Raji (cell line): ENCODE data around the gene DIP2C.

Experiments used
- POLR2A ChIP-seq: IDR thresholded peaks from 2 replicates; pipeline ENCODE4 v1.6.1; 2011; ENCODE audit warnings: low read depth, low read length, control low read depth; ENCODE audit not compliant: insufficient read depth

Gene DIP2C, protein sequence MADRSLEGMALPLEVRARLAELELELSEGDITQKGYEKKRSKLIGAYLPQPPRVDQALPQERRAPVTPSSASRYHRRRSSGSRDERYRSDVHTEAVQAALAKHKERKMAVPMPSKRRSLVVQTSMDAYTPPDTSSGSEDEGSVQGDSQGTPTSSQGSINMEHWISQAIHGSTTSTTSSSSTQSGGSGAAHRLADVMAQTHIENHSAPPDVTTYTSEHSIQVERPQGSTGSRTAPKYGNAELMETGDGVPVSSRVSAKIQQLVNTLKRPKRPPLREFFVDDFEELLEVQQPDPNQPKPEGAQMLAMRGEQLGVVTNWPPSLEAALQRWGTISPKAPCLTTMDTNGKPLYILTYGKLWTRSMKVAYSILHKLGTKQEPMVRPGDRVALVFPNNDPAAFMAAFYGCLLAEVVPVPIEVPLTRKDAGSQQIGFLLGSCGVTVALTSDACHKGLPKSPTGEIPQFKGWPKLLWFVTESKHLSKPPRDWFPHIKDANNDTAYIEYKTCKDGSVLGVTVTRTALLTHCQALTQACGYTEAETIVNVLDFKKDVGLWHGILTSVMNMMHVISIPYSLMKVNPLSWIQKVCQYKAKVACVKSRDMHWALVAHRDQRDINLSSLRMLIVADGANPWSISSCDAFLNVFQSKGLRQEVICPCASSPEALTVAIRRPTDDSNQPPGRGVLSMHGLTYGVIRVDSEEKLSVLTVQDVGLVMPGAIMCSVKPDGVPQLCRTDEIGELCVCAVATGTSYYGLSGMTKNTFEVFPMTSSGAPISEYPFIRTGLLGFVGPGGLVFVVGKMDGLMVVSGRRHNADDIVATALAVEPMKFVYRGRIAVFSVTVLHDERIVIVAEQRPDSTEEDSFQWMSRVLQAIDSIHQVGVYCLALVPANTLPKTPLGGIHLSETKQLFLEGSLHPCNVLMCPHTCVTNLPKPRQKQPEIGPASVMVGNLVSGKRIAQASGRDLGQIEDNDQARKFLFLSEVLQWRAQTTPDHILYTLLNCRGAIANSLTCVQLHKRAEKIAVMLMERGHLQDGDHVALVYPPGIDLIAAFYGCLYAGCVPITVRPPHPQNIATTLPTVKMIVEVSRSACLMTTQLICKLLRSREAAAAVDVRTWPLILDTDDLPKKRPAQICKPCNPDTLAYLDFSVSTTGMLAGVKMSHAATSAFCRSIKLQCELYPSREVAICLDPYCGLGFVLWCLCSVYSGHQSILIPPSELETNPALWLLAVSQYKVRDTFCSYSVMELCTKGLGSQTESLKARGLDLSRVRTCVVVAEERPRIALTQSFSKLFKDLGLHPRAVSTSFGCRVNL (N-terminal part only)

DNA sequence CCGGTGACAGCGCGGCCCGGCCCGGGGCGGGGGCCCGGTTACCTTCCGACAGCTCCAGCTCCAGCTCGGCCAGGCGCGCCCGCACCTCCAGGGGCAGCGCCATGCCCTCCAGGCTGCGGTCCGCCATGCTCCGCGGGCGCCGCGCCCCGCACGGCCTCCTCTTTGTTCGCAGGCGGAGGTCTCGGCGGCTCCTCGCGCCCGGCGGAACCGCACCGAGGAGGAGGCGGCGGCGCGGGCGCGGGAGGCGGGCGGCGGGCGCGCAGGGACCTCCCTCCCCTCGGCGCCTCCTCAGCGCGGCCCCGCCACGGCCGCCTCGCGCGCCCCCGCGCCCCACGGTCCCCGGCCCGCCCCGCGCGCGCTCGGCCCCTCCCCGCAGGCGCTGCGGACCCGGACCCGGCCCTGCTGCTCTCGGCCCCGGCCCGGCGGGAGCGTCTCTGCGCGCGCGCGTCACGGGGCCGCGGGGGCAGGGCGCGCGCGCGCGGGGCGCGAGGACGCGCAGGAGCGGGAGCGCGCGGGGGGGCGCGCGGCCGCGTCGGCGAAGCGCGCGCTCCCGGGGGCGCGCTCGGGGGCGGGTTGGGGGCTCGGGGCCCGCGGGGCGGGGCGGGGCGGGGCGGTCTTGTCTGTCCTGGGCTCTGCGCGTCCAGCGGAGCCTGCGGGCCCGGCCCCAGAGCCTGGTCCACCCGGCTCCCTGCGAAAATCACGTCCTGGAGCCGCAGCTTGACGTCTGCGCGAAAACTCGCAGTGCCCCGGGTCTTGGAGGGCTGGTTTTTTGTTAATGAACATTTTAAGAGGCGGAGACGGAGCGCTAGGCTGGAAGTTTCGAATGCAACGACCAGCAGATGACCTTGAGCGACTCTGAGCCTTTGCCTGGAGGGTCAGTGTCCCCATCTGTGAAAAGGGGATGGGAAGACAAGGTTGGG lies at the start of gene DIP2C:
TSS of gene DIP2C (minus strand) at position 217 of the 920 bp plus-strand sequence. CDS start at position 127, 90 bp downstream.
- no peak for TF ChIP-seq POLR2A

DNA sequence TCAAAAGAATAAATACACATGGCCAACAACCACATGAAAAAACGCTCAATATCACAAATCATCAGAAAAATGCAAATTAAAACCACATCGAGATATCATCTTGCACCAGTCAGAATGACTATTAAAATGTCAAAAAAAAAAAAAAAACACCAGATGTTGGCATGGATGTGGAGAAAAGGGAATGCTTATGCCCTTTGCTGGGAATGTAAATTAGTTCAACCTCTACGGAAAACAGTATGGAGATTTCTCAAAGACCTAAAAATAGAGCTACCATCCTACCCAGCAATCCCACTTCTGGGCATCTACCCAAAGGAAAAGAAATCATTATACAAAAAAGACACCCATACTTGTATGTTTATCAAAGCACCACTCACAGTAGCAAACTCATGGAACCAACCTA lies 45.0 kb upstream of the DIP2C start:
- no peak for TF ChIP-seq POLR2A

DNA sequence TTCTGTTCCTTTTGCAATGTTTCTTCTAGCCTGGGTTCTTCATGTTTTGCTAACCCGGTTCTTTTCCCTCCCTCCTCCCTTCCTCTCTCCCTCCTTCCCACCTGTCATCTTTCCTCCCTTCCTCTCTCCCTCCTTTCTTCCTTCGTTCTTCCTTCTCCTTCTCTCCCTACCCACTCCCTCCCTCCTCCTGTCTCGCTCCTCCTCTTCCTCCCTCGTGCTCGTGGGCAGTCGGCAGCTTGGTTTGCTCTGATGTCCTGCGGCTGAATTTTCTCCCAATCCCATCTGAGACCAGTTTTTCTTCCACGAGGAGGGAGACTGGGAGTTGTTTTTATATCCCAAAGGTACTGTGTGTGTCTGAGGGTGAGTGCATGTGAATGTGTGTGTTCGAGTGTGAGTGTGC lies 43.6 kb upstream of the DIP2C start:
- TF ChIP-seq POLR2A = no peak

DNA sequence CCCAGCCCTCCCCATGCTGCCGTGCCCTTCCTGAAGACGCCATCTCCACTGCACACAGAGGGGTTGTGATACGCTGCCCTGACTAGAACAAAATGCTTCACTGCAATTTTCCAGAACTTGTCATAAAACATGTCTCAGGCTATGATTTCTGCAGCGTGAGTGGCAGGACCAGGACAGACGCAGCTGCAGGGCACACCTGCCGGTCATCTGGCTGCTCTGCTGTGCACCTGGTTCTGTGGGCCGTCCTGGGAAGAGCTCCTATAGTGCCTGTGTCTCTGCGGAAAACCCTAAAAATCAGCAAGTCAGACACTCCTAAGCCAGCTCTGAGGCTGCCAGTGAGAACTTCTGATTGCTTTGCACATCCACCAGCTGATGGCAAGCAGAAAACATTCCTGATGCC lies 39.7 kb upstream of the DIP2C start:
- no peak for TF ChIP-seq POLR2A

DNA sequence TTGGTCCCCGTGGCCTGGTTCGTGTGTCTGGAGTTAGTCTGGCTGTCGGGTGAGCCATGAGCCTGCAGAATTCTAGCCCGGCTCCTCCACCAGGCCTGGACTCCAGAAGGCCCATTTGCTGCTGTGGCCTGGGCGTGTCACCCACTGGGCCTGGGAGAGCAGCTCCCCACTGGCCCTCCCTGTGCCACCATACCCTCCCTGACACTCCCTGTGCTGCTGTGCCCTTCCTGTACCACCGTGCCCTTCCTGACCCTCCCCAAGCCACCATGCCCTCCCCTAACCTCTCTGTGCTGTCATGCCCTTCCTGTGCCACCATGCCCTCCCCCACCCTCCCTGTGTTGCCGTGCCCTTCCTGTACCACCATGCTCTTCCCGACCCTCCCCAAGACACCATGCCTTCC lies 39.1 kb upstream of the DIP2C start:
- TF ChIP-seq POLR2A = no peak

DNA sequence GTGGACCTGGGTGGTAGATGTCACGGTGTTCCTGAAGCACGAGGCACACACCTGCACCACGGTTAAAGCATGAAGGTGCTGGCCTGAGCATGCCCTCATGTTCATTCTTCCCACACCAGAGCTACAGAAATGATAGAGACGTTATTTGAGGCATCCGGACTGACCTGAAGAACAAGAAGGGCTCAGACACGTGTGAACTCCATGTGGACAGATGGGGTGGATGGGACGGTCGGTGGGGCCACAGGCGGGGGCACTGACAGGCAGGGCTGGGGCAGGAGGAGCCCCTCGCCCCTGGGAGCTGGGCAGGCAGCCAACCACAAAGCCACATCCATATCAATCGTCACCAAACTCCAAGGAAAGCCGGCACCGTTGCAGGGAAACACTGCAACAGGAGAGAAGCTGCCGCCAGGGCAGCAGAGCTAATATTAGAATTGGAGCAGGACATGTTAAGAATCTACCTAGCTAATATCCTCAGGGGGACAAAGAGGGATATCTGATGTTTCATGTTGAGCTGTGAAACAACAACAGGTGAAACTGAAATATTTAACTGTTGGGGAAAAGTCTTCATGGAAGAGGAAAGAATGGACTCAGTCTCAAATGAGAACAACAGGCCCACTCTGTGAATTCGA lies 37.8 kb upstream of the DIP2C start:
- no peak for TF ChIP-seq POLR2A

DNA sequence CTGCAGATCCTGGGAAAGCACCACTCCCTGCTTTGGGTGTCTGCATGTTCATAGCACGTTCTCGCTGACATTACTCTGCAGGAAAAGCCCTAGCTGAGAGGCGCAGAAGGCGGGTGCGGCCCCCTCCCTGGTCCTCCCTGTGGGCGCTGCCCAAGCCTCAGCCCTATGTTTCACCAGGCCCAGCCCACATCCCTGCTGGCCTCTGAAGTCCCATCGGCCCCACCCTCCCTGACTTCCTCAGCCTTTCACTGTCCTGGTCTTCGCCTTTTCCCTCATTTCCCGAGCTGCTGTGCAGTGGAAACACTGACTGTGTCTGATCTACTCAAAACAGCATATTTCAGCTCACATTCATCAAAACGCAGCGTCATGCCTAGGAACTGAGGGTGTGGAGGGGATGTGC lies 36.3 kb upstream of the DIP2C start:
- TF ChIP-seq POLR2A = no peak

- no peak for TF ChIP-seq POLR2A
Measured at GRCh38 chr10:725302-725701, 35.8 kb upstream of the DIP2C start.

- no peak for TF ChIP-seq POLR2A
Measured at GRCh38 chr10:723973-724372, 34.5 kb upstream of the DIP2C start.

GRCh38 chr10:722281-723060 lies 33.0 kb upstream of the DIP2C start:
- TF ChIP-seq POLR2A = no peak

- no peak for TF ChIP-seq POLR2A
Measured at GRCh38 chr10:718143-718700, 28.8 kb upstream of the DIP2C start.

- no peak for TF ChIP-seq POLR2A
Measured at GRCh38 chr10:717458-717857, 28.0 kb upstream of the DIP2C start.

- no peak for TF ChIP-seq POLR2A
Measured at GRCh38 chr10:716821-717220, 27.4 kb upstream of the DIP2C start.

- TF ChIP-seq POLR2A = no peak
Measured at GRCh38 chr10:714214-714613, 24.7 kb upstream of the DIP2C start.
